HCT116 (cell line): ENCODE measurements around the gene DBN1. TPM values are rescaled to one million over a fixed set of nuclear protein-coding genes. Genes with fewer than 3 reads are reported as not detected.
A peak's percentile ranks its signal among the peaks of the same experiment; 100 is the strongest.

Experiments
- ATAC-seq: fragments of 200-7000 bp; cut with Tn5 transposase; 2 replicates; pipeline ENCODE4 v1.9.1; 2020; ENCODE audit warnings: mild to moderate bottlenecking, moderate library complexity
- BruUV-seq: library from RNA; stranded (reverse); fragments of 400-500 nt; replicated peaks from 2 replicates; lab custom pipeline; 2021; lab: Mats Ljungman, UMichigan
- CTCF ChIA-PET: fragments of 300-600 bp; sonication (Branson Sonifier 250); formaldehyde crosslinking; loops from one replicate; lab custom pipeline; 2021; ENCODE audit warnings: antibody characterized with exemption; lab: Charles Lee
- POLR2A ChIA-PET: fragments of 300-600, 350-600 bp; sonication (Branson Sonifier 250); formaldehyde crosslinking; loops from one replicate; lab custom pipeline; 2021; ENCODE audit warnings: antibody characterized with exemption; lab: Charles Lee
- RAD21 ChIA-PET, 2 experiments: fragments of 300-600 bp; sonication (Branson Sonifier 250); formaldehyde crosslinking; loops; one replicate each; lab custom pipeline; 2023; ENCODE audit warnings: low total read pairs in 2 of 2; ENCODE audit not compliant: uncharacterized antibody in 2 of 2, unreplicated experiment in 2 of 2, low non-redundant PET in 1 of 2; lab: Charles Lee
- DNase-seq: peaks from one replicate; pipeline ENCODE4 v3.0.0-alpha.2; 2010; ENCODE audit warnings: low read depth, low spot score
- H2AFZ ChIP-seq: fragments of 200-600 bp; shearing (Covaris generic), sonication (generic); 2 replicates; pipeline ENCODE4 v1.6.1; 2017; ENCODE audit warnings: low read depth, mixed run types, mixed read lengths, antibody characterized with exemption, low read length; ENCODE audit not compliant: poor library complexity, severe bottlenecking
- H3K27ac ChIP-seq: 2 replicates; pipeline ENCODE4 v1.5.1; 2012; ENCODE audit warnings: low read depth, low read length
- H3K27me3 ChIP-seq: fragments of 200-600 bp; sonication (generic); 2 replicates; pipeline ENCODE4 v1.6.1; 2016; ENCODE audit warnings: mixed run types, low read length, mixed read lengths; ENCODE audit not compliant: insufficient read depth
- H3K36me3 ChIP-seq, 2 experiments: fragments of 200-500 bp in 1 of 2; fragments of 200-600 bp in 1 of 2; sonication (Bioruptor generic) in 1 of 2; sonication (generic) in 1 of 2; 2 replicates each; pipeline versions ENCODE4 v1.5.1 to v1.6.1; 2014 to 2016; ENCODE audit warnings: low read length in 2 of 2, inconsistent platforms in 1 of 2, mixed read lengths in 1 of 2, mixed run types in 1 of 2; ENCODE audit not compliant: insufficient read depth in 2 of 2, control insufficient read depth in 1 of 2
- H3K4me1 ChIP-seq, 2 experiments: fragments of 200-600 bp in 1 of 2; sonication (generic) in 1 of 2; 2 replicates each; pipeline versions ENCODE4 v1.5.1 to v1.6.1; 2012 to 2017; ENCODE audit warnings: low read length in 2 of 2, inconsistent platforms in 1 of 2, mild to moderate bottlenecking in 1 of 2, mixed read lengths in 1 of 2, mixed run types in 1 of 2, moderate library complexity in 1 of 2; ENCODE audit not compliant: insufficient read depth in 2 of 2, control insufficient read depth in 1 of 2
- H3K4me2 ChIP-seq: fragments of 200-600 bp; sonication (generic); 2 replicates; pipeline ENCODE4 v1.6.1; 2017; ENCODE audit warnings: mixed run types, low read length, mixed read lengths
- H3K4me3 ChIP-seq, 2 experiments: fragments of 200-600 bp in 1 of 2; sonication (generic) in 1 of 2; replicated peaks in 1 of 2; 2 replicates each; pipeline ENCODE4 v1.5.1; 2011 to 2016; ENCODE audit warnings: low read length in 2 of 2, control low read depth in 1 of 2, low read depth in 1 of 2, mild to moderate bottlenecking in 1 of 2, mixed read lengths in 1 of 2, mixed run types in 1 of 2
- H3K79me2 ChIP-seq: fragments of 200-600 bp; sonication (generic); 2 replicates; pipeline ENCODE4 v1.6.1; 2017; ENCODE audit warnings: mild to moderate bottlenecking, mixed run types, low read length, moderate library complexity, mixed read lengths; ENCODE audit not compliant: insufficient read depth
- H3K9ac ChIP-seq: fragments of 200-600 bp; sonication (generic); 2 replicates; pipeline ENCODE4 v1.6.1; 2016; ENCODE audit warnings: low read length, mixed read lengths
- H3K9me2 ChIP-seq: fragments of 200-600 bp; sonication (generic), shearing (Covaris generic); 2 replicates; pipeline ENCODE4 v1.6.1; 2017; ENCODE audit warnings: mixed run types, mild to moderate bottlenecking, moderate library complexity; ENCODE audit not compliant: insufficient read depth
- H3K9me3 ChIP-seq, 2 experiments: fragments of 200-500 bp in 1 of 2; fragments of 200-600 bp in 1 of 2; sonication (Bioruptor generic) in 1 of 2; sonication (generic) in 1 of 2; 2 replicates each; pipeline ENCODE4 v1.6.1; 2014 to 2017; ENCODE audit warnings: low read length in 2 of 2, mixed read lengths in 2 of 2, inconsistent platforms in 1 of 2, low read depth in 1 of 2, mild to moderate bottlenecking in 1 of 2, mixed run types in 1 of 2, moderate library complexity in 1 of 2; ENCODE audit not compliant: control insufficient read depth in 1 of 2, insufficient read depth in 1 of 2
- H4K20me1 ChIP-seq: fragments of 200-600 bp; sonication (generic), shearing (Covaris generic); 2 replicates; pipeline ENCODE4 v1.6.1; 2017; ENCODE audit warnings: mixed run types, mild to moderate bottlenecking, moderate library complexity; ENCODE audit not compliant: insufficient read depth
- CEBPB ChIP-seq: IDR thresholded peaks from 2 replicates; pipeline ENCODE4 v1.6.1; 2012; ENCODE audit warnings: low read depth
- EZH2phosphoT487 ChIP-seq: fragments of 200-600 bp; IDR thresholded peaks from 2 replicates; pipeline ENCODE4 v1.6.1; 2018; ENCODE audit warnings: antibody characterized with exemption, borderline replicate concordance
- JUND ChIP-seq: IDR thresholded peaks from 2 replicates; pipeline ENCODE4 v1.6.1; 2012
- POLR2A ChIP-seq: IDR thresholded peaks from 2 replicates; pipeline ENCODE4 v1.7.0; 2011; ENCODE audit warnings: borderline replicate concordance; ENCODE audit not compliant: insufficient read depth, insufficient read length; ENCODE audit errors: extremely low read depth
- POLR2AphosphoS5 ChIP-seq: IDR thresholded peaks from 2 replicates; pipeline ENCODE4 v1.6.1; 2011; ENCODE audit warnings: mild to moderate bottlenecking, low read depth, low read length, moderate library complexity
- SIN3A ChIP-seq: IDR thresholded peaks from 2 replicates; pipeline ENCODE4 v1.6.1; 2012; ENCODE audit warnings: low read depth
- SRF ChIP-seq: IDR thresholded peaks from 2 replicates; pipeline ENCODE4 v1.6.1; 2012; ENCODE audit warnings: low read depth
- YY1 ChIP-seq: IDR thresholded peaks from 2 replicates; pipeline ENCODE4 v1.6.1; 2011; ENCODE audit warnings: low read length, low read depth, moderate library complexity, mild to moderate bottlenecking; ENCODE audit not compliant: insufficient replicate concordance; ENCODE audit errors: extremely low read depth
- ZFX ChIP-seq: fragments of 450-650 bp; IDR thresholded peaks from 2 replicates; pipeline ENCODE4 v1.6.1; 2017
- intact Hi-C: fragments of 100-400 bp; cut with micrococcal nuclease; formaldehyde crosslinking; loops from 2 replicates; pipeline ENCODE4 v1.10.0; 2022
- total RNA-seq: library from RNA; stranded (reverse); gene quantifications from one replicate; pipeline ENCODE4 v1.2.1, GENCODE V29; 2021; ENCODE audit not compliant: unreplicated experiment
- TF ChIP-seq, protein P1 (sequence below): IDR thresholded peaks from 2 replicates; pipeline ENCODE4 v1.6.1; 2011; ENCODE audit warnings: mild to moderate bottlenecking, low read length, moderate library complexity; ENCODE audit not compliant: insufficient replicate concordance; ENCODE audit errors: extremely low read depth
- TF ChIP-seq, protein P2 (sequence below): IDR thresholded peaks from 2 replicates; pipeline ENCODE4 v1.6.1; 2012

Gene DBN1
- total RNA-seq, 1 experiment from 2014 or later = 144 TPM

DNA sequence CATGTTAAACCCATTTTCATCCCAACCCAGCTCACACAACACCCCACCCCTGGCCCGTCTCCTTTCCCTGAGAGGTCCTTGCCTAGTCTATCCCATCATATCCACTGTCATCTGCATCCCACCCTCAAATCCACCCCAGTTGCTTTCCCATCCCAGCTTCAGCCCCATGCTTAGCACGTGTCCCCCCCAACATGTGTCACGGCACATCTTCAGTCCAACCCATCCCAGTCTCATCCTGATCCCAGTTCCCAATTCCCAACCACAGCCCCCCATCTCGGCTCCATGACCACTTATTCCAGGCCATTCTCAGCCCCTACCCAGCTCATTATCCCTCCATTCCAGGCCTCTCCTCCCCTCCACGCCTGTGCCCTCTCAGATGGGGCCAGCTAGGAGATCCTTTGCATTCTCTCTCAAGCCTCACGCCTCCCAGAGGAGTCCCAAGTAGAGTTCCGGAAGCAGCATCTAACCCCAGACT lies 605 bp upstream of the DBN1 start:
- no peak overlapping the region for H3K9ac ChIP-seq
- POLR2A ChIA-PET = interaction anchor here (0.9 to 2.6 kb wide), 2 partner anchors 22 to 71 kb away, joined by 3 to 8 read pairs; no protein-coding TSS in a partner anchor
- BruUV-seq = no TSS peak
- DNase-seq (no peak), ATAC-seq (no peak; the same call in 1 of the 2 replicates)
- H4K20me1 ChIP-seq = no peaks in the 10 kb centered on the region
- no peak overlapping the region for H3K4me3 ChIP-seq
- RAD21 ChIA-PET = no interaction called here
- H2AFZ ChIP-seq = no peak overlapping the region
- H3K4me1 ChIP-seq = peaks cover 8 to 55% of the 10 kb centered on the region in 2 experiments; a peak in 3 of 4 replicates
- no peaks in the 10 kb centered on the region for H3K9me2 ChIP-seq
- no peaks in the 10 kb centered on the region for H3K9me3 ChIP-seq
- peak overlapping the region; percentile 37 for H3K27ac ChIP-seq
- TF ChIP-seq, protein P1, sequence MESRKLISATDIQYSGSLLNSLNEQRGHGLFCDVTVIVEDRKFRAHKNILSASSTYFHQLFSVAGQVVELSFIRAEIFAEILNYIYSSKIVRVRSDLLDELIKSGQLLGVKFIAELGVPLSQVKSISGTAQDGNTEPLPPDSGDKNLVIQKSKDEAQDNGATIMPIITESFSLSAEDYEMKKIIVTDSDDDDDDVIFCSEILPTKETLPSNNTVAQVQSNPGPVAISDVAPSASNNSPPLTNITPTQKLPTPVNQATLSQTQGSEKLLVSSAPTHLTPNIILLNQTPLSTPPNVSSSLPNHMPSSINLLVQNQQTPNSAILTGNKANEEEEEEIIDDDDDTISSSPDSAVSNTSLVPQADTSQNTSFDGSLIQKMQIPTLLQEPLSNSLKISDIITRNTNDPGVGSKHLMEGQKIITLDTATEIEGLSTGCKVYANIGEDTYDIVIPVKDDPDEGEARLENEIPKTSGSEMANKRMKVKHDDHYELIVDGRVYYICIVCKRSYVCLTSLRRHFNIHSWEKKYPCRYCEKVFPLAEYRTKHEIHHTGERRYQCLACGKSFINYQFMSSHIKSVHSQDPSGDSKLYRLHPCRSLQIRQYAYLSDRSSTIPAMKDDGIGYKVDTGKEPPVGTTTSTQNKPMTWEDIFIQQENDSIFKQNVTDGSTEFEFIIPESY = no peak
- TF ChIP-seq YY1 = no peak
- TF ChIP-seq, protein P2, sequence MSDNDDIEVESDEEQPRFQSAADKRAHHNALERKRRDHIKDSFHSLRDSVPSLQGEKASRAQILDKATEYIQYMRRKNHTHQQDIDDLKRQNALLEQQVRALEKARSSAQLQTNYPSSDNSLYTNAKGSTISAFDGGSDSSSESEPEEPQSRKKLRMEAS = no peak
- TF ChIP-seq JUND = no peak
- TF ChIP-seq CEBPB = no peak
- no peak for TF ChIP-seq ZFX
- no peak for TF ChIP-seq SIN3A
- no peak for TF ChIP-seq POLR2A
- no peak for TF ChIP-seq SRF
- TF ChIP-seq POLR2AphosphoS5 = no peak
- TF ChIP-seq EZH2phosphoT487 = no peak
- CTCF ChIA-PET = interaction anchor here (0.7 to 1.4 kb wide), 3 partner anchors 16 to 164 kb away, joined by 3 to 4 read pairs (median 3); no protein-coding TSS in a partner anchor
- peaks cover 0 to under 1% of the 10 kb centered on the region in 2 experiments; a peak in 1 of 4 replicates for H3K36me3 ChIP-seq
- H3K79me2 ChIP-seq = peaks cover 37% of the 10 kb centered on the region
- intact Hi-C loops = no loop called here
- no peaks in the 10 kb centered on the region for H3K27me3 ChIP-seq
- peak overlapping the region; percentile 97 for H3K4me2 ChIP-seq
